ENCODE measurements around the gene RARS1.
A peak's percentile ranks its signal among the peaks of the same experiment; 100 is the strongest.

The RARS1 gene

DNA sequence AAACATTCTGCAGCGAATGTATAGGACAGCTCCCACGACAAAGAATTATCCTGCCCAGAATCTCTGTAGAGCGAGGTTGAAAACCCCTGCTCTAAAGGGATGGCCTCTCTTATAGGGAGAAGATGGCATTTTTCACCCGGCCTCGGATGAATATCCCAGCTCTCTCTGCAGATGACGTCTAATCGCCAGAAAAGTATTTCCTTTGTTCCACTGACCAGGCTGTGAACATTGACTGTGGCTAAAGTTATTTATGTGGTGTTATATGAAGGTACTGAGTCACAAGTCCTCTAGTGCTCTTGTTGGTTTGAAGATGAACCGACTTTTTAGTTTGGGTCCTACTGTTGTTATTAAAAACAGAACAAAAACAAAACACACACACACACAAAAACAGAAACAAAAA lies 17.4 kb upstream of the RARS1 start:
- TF ChIP-seq TOX (CRISPR knock-in tag; IDR thresholded peaks at IDR 0.05; ENCODE audit: borderline replicate concordance) = no peak
- TF ChIP-seq, protein P1, sequence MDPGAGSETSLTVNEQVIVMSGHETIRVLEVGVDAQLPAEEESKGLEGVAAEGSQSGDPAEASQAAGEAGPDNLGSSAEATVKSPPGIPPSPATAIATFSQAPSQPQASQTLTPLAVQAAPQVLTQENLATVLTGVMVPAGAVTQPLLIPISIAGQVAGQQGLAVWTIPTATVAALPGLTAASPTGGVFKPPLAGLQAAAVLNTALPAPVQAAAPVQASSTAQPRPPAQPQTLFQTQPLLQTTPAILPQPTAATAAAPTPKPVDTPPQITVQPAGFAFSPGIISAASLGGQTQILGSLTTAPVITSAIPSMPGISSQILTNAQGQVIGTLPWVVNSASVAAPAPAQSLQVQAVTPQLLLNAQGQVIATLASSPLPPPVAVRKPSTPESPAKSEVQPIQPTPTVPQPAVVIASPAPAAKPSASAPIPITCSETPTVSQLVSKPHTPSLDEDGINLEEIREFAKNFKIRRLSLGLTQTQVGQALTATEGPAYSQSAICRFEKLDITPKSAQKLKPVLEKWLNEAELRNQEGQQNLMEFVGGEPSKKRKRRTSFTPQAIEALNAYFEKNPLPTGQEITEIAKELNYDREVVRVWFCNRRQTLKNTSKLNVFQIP (CRISPR knock-in tag; IDR thresholded peaks at IDR 0.05; ENCODE audit: borderline replicate concordance, low read depth) = no peak
- no peak for ATAC-seq

DNA sequence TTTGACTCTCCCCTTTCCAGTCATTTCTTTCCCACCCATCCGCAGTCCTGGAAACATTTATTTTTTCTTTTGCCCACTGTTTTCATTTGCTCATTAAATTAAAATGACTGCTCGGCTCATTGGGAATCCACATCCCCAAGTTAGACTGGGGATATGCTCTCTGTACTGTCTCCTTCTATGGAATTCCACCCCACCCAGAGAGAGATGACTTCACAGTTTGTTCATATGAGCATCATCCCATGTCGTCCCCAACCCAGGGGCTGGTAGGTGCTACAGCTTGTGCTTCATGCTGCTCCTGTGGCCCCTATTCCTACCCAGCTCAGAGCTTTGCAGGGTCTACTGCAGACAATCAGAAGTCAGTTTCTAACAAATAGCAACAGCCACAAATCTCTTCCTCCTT lies 16.5 kb upstream of the RARS1 start:
- TF ChIP-seq BACH2 (CRISPR knock-in tag; IDR thresholded peaks at IDR 0.05; ENCODE audit: borderline replicate concordance) = no peak
- no peak for TF ChIP-seq CSRNP3 (CRISPR knock-in tag; IDR thresholded peaks at IDR 0.05)
- TF ChIP-seq CSDC2 (CRISPR knock-in tag; IDR thresholded peaks at IDR 0.05) = no peak
- TF ChIP-seq OSR1 (CRISPR knock-in tag; IDR thresholded peaks at IDR 0.05) = no peak
- TF ChIP-seq ARNTL (CRISPR knock-in tag; IDR thresholded peaks at IDR 0.05; ENCODE audit: borderline replicate concordance, low read depth) = no peak
- TF ChIP-seq ZFP30 (CRISPR knock-in tag; IDR thresholded peaks at IDR 0.05) = no peak
- TF ChIP-seq, protein P1 (CRISPR knock-in tag; IDR thresholded peaks at IDR 0.05; ENCODE audit: borderline replicate concordance, low read depth) = no peak
- no peak for TF ChIP-seq GLIS3 (CRISPR knock-in tag; IDR thresholded peaks at IDR 0.05)
- TF ChIP-seq ZNF8 (CRISPR knock-in tag; IDR thresholded peaks at IDR 0.05) = no peak
- TF ChIP-seq ZC3H10 (CRISPR knock-in tag; IDR thresholded peaks at IDR 0.05) = no peak
- no peak for ATAC-seq

GRCh38 chr5:168471785-168472184 lies 14.5 kb upstream of the RARS1 start:
- peak; percentile 59 for ATAC-seq
- TF ChIP-seq, protein P2, sequence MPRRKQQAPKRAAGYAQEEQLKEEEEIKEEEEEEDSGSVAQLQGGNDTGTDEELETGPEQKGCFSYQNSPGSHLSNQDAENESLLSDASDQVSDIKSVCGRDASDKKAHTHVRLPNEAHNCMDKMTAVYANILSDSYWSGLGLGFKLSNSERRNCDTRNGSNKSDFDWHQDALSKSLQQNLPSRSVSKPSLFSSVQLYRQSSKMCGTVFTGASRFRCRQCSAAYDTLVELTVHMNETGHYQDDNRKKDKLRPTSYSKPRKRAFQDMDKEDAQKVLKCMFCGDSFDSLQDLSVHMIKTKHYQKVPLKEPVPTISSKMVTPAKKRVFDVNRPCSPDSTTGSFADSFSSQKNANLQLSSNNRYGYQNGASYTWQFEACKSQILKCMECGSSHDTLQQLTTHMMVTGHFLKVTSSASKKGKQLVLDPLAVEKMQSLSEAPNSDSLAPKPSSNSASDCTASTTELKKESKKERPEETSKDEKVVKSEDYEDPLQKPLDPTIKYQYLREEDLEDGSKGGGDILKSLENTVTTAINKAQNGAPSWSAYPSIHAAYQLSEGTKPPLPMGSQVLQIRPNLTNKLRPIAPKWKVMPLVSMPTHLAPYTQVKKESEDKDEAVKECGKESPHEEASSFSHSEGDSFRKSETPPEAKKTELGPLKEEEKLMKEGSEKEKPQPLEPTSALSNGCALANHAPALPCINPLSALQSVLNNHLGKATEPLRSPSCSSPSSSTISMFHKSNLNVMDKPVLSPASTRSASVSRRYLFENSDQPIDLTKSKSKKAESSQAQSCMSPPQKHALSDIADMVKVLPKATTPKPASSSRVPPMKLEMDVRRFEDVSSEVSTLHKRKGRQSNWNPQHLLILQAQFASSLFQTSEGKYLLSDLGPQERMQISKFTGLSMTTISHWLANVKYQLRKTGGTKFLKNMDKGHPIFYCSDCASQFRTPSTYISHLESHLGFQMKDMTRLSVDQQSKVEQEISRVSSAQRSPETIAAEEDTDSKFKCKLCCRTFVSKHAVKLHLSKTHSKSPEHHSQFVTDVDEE (CRISPR knock-in tag; IDR thresholded peaks at IDR 0.05) = no peak
- TF ChIP-seq PATZ1 (CRISPR knock-in tag; IDR thresholded peaks at IDR 0.05; ENCODE audit: borderline replicate concordance) (no peak), ARNTL (CRISPR knock-in tag; IDR thresholded peaks at IDR 0.05; ENCODE audit: borderline replicate concordance, low read depth) (no peak), ZFP30 (CRISPR knock-in tag; IDR thresholded peaks at IDR 0.05) (no peak), TCF4 (CRISPR knock-in tag; IDR thresholded peaks at IDR 0.05; ENCODE audit: borderline replicate concordance) (no peak), ZNF565 (CRISPR knock-in tag; conservative IDR thresholded peaks at IDR 0.05; ENCODE audit: low read depth) (no peak), ESRRG (CRISPR knock-in tag; IDR thresholded peaks at IDR 0.05) (no peak), GLIS3 (CRISPR knock-in tag; IDR thresholded peaks at IDR 0.05) (no peak), BACH2 (CRISPR knock-in tag; IDR thresholded peaks at IDR 0.05; ENCODE audit: borderline replicate concordance) (no peak), RARB (CRISPR knock-in tag; IDR thresholded peaks at IDR 0.05) (no peak), ZNF8 (CRISPR knock-in tag; IDR thresholded peaks at IDR 0.05) (no peak)
- TF ChIP-seq, protein P3, sequence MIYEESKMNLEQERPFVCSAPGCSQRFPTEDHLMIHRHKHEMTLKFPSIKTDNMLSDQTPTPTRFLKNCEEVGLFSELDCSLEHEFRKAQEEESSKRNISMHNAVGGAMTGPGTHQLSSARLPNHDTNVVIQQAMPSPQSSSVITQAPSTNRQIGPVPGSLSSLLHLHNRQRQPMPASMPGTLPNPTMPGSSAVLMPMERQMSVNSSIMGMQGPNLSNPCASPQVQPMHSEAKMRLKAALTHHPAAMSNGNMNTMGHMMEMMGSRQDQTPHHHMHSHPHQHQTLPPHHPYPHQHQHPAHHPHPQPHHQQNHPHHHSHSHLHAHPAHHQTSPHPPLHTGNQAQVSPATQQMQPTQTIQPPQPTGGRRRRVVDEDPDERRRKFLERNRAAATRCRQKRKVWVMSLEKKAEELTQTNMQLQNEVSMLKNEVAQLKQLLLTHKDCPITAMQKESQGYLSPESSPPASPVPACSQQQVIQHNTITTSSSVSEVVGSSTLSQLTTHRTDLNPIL (CRISPR knock-in tag; IDR thresholded peaks at IDR 0.05; ENCODE audit: low read depth) = no peak

All from SK-N-SH treated with all-trans-retinoic acid at 6 μM for 48 hours (cell line).